Fibroblast of skin of right biceps (primary cell): ENCODE results near the gene SLC38A6.
"Not testable (repeated sequence)": the region's sequence is repeated elsewhere in the genome, so short reads cannot be mapped to it uniquely, and the experiment has no call there.

Experiments used
- DNase-seq: peaks from one replicate; pipeline ENCODE4 v3.0.0-alpha.2; 2013

The SLC38A6 gene

DNA sequence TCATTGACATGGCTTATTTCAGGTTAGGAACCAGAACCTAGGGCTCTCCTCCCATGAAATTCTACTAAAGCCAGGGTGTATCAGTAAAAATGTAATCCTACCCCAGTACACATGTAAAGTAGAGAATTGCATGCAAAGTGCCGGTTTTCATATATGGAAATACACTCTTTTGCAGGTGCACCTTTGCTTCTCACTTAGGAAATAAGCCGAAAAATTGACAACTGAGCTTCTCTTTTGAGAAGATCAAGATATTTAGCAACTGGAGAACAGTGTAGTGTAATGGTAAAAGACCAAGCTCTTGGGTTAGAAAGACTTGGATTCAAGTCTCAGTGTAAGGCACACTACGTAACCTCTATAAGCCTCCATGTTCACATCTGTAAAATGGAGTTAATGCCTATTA lies 82.4 kb downstream of the SLC38A6 start:
- DNase-seq = no peak

DNA sequence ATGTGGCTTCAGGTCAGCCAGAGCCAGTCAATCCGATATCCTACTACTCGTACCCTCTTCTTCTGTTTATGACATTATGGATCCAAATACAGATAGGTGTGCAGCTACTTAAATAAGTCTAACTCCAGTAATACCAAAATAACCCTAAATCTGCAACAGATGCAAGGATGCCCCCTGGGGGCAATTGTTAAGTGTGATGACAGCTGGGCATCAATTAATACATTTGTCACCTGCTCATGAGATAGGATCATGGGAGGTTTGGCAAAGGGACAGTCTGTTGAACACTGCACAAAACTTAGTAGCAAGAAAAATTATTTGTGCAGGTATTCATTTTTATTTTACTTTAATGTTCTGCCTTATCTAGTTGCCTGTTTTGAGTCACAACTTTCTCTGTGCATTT lies 83.2 kb downstream of the SLC38A6 start:
- no peak for DNase-seq

DNA sequence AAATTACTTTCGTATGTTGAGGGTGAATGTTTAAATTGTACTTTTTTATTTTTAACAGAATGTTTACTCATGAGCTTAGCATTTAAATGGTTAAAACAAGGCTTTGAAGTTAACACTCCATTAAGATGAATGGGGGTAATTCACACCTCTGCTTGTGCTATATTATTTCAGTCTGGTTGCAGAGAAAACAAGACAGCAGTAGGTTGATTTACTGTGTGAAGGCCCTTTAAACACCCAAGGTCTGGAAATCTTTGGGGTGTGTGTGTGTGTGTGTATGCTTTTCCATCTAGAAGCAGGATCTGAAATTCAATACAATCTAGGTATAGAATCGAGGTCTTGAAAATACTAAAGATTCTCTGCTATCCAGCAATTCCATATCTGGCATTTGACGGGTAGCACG lies 83.8 kb downstream of the SLC38A6 start:
- no peak for DNase-seq

DNA sequence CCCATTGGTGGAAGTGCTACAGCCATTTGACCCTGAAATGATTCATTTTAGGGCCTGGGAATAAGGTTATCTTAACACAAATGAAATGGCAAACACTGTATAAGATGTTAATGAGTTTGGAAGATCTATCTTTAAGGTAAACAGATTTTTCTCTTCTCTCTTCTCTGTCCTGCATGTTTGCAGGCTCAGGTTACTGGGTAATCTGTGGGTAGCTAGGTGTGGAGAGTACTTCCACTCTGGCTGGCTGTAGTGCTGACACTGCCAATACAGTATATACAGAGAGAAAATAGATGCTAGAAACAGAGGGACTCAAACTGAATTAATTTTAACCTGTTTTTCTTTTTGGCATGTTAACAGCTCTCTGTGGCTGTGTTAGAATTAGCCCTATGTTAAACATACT lies 84.6 kb downstream of the SLC38A6 start:
- no peak for DNase-seq

DNA sequence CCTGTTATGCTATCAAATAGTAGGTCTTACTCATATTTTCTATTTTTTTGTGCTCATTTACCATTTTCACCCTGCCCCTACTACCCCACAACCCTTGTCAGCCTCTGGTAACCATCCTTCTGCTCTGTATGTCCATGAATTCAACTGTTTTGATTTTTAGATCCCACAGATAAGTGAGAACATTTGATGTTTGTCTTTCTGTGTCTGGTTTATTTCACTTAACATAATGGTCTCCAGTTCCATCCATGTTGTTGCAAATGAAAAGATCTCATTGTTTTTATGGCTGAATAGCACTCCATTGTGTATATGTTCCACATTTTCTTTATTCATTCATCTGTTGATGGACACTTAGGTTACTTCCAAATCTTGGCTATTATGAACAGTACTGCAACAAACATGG lies 91.4 kb downstream of the SLC38A6 start:
- not testable (repeated sequence) for DNase-seq

DNA sequence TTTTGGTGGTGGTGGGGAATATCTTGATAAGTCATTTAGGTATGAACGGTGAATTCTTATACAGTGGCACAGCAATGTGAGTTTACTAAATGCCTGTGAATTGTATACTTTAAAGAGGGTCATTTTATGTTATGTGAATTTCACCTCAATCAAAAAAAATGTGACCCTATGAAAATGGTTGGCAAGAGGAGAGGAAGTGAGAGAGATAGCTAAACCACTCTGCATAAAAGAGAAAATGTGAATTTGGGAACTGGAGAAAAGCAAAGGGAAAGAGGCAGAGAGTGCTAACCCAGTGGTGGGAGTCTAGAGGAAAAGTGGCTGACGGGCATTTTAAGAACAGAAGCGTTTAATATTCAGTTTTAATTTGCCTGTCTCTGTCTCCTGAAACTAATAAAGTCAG lies 93.8 kb downstream of the SLC38A6 start:
- DNase-seq = no peak

DNA sequence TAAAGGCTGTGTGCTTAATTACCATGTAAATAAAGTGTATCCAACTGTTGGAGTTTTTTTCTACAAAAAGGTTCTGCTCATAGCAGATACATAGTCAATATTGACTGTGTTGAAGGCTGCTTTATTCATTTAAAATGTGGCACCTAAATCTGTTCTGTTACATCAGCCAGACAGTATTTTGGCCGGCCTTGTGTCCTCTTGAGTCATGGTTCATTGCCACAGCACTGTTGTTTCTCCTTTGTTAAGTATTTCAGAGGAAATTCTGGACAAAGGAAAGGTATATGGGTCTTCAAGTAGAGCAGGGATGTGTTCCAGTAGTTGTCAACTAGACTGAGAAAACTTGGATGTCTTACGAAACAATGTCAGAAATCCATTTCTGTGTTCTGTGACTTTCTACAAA lies 95.5 kb downstream of the SLC38A6 start:
- DNase-seq = peak; percentile 65

GRCh38 chr14:61077437-61077836 lies 96.4 kb downstream of the SLC38A6 start:
- DNase-seq = no peak

GRCh38 chr14:61077951-61078720 lies 97.1 kb downstream of the SLC38A6 start:
- peak; percentile 65 for DNase-seq

- peak; percentile 100 for DNase-seq
Measured at GRCh38 chr14:61080591-61081010, 99.6 kb downstream of the SLC38A6 start.

DNA sequence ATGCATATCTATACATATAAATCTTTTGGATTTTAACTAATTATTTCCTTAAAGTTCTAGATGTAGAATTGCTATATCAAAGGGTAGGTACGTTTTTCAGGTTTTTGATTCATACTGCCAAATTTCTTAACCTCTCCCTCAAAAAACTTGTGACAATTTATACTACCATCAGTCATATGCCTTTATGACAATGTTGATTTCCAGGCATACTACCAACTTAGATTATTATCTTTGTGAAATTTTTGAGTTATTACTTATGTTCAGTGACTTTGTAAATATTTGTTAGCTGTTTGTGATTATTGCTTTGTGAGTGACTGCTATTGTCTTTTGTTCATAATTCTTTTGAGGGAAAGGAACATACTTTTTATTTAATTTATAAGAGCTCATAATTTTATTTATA lies 107.0 kb downstream of the SLC38A6 start:
- no peak for DNase-seq

DNA sequence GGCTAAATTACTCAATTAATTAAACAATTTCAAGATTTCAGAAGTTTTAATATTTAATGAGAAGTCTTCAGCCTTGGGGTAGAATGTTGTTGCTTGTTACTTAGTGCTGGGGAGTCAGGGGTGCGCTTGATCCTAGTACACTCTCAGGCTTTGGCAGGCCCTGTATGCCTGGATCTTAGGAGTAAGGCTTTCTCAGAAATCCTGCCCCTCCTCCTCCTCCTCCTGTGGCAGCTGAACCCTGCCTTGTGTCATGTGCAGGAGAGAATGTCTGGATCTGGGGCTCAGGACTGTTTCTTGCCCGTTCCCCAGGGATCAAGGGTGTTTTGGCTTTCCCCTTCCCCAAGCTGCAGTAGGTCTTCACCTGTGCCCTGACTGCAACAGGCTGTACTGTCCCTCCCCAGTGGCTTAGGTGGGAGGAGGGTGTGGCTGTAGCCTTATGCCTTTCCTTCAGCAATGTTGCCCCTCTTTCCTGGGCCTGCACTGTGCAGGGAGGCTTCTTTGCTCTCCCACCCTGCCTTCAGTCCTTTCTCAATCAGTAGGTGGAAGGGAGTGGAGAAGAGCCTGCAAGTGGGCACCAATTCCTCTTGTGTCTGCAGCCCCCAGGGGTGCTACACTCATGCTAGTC lies 108.2 kb downstream of the SLC38A6 start:
- no peak for DNase-seq

DNA sequence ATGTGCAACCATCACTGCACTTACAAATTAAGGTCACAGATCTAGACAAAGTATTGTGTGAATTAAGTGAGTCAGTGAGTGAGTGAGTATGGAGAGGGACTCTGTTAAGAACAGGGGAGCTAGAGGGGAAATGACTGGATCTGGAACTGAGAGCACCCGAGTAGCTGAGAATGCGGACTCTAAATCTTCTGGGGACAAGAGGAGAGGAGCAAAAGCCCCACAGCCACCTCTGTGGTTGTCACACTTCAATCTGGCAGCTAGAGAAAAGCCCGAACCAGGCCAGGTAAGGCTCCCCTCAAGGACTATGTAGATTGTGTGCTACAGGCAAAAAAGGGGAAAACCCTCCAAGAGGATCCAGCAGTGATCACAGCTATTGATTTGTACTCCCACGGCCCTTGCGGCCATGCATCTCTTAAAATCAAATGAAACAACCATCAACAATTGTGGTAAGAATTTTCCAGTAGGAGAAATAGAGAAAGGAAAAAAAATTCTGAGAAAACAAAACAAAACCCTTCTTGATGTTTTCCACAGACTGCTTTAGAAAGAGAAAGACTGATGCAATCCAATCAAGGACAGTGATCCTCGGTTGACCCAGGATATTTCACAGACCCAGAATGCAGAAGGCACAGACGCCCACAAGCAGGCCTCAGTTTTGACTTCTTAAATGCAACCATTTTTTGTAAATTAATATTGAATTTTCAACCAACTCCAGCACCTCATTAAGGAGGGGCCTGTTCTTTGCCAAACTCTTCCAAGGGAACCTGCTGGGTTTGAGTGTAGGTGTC lies 109.6 kb downstream of the SLC38A6 start:
- DNase-seq = no peak

DNA sequence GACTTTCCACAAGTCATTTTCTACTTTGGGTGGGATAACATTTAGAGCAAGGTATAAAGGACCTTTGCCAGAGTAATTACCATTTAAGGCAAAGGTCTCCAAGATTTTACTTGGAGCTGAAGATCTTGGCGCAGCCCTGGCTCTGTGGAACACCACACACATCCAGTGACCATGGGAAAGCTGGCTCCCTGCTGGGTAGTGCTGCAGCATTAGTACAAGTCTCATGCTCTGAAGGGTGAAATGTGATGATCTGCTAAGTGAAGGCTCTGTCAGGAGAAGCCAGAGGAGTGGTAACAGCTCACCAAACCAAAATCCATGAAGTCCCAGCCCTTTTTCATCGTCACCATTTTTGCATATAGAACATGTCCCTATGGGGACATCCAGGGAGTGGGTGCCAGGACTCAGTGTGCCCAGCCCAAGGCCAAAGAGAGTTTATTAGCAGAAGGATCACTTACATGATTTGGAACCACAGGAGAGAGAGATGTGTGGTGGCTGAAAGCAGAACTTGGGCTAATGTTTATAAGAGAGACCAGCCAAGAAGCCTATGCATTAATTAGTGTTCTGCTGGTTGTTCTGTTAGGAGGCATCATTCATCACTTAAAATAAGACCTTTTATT lies 110.7 kb downstream of the SLC38A6 start:
- DNase-seq = no peak

GRCh38 chr14:61098096-61098495 lies 117.1 kb downstream of the SLC38A6 start:
- DNase-seq = not testable (repeated sequence)

- DNase-seq = peak; percentile 55
Measured at GRCh38 chr14:61098721-61099120, 117.7 kb downstream of the SLC38A6 start.

DNA sequence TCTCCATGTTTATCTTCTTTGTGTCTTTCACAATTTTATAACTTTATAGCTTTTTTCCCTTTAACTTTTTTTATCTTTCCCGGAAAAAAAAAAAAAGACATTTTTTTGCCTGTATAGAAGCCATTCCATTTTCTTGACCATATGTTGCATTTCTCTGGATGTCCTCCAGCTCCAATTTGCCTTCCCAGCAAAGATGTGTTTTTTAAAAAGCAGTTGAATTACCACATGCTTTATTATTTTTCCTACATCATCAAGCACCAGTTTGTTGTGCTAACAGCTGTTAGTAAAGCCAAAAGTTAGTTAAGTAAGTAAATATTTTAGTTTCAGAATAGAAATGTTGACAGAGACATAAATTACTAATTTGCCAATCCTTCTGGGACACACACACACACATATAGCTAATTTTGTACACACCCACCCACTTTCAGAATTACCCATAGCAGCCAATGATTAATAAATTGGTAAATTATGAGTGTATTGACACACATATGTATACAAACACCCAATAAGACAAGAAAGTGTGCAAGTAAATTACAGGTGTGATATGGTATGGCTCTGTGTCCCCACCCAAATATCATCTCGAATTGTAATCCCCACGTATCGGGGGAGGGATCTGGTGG lies 118.3 kb downstream of the SLC38A6 start:
- DNase-seq = peak; percentile 64

DNA sequence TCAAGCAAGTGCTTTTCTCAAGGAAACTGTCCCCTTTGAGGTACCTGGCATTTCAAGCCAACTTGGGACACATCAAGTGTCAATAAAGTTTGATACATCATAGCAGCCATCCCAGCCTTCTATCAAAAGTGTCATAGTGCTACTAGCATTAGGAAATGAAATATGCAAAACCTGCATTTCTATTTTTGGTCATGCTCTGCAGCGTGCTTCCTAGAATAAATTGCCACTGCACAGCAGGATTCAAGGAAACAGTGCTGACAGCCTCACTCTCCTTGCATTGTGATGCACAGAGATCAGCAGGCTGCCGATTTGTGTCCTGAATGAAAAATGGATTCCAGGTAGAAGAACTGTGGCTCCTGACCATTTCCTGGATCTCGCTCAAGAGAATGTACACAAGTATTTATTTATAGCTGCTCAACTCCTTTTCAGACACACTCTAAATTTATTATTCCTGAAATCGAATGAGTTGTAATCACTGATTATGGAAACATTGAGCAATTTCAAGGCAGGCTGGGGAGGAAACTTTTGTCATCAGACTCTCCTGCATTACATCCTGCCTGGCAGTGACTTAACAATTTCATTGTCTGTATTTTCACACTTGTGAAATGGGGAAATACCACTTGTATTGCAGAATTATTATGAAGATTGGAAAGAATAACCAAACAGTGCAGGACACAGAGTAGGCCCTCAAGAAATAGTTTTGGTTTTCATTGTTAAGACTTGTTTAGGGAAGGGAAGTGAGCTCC lies 120.9 kb downstream of the SLC38A6 start:
- DNase-seq = peak; percentile 90
